K562 (cell line): ENCODE results near the gene ABHD3. TPM values are rescaled to one million over a fixed set of nuclear protein-coding genes. Genes with fewer than 3 reads are reported as not detected.

Source experiments
- CHD1 ChIP-seq: fragments of 200-600 bp; sonication (generic); IDR thresholded peaks from one replicate; pipeline ENCODE4 v1.6.1; 2012; ENCODE audit warnings: mild to moderate bottlenecking, moderate library complexity, low read length, inconsistent platforms
- COPS2 ChIP-seq: fragments of 450-650 bp; conservative IDR thresholded peaks from 2 replicates; pipeline ENCODE4 v1.6.1; 2016; ENCODE audit warnings: mild to moderate bottlenecking, moderate library complexity
- CTBP1 ChIP-seq: fragments of 450-650 bp; IDR thresholded peaks from 2 replicates; pipeline ENCODE4 v1.6.1; 2016; ENCODE audit warnings: borderline replicate concordance
- CXXC5 ChIP-seq: fragments of 250-450 bp; sonication (Bioruptor Pico); IDR thresholded peaks from 2 replicates; pipeline ENCODE4 v1.8.0; 2022; ENCODE audit warnings: inconsistent platforms, mild to moderate bottlenecking, moderate library complexity
- POLR2G ChIP-seq: fragments of 200-400 bp; formaldehyde crosslinking; IDR thresholded peaks from 2 replicates; pipeline ENCODE4 v1.6.1; 2017; ENCODE audit warnings: low read depth, mild to moderate bottlenecking, antibody characterized with exemption, low read length, moderate library complexity
- SMAD2 ChIP-seq: fragments of 150-350 bp; IDR thresholded peaks from 2 replicates; pipeline ENCODE4 v1.6.1; 2014; ENCODE audit warnings: low read depth, mild to moderate bottlenecking, low read length
- SNAPC5 ChIP-seq: fragments of 250-450 bp; sonication (Bioruptor Pico); IDR thresholded peaks from 2 replicates; pipeline ENCODE4 v1.8.0; 2021; ENCODE audit warnings: moderate library complexity, mild to moderate bottlenecking, inconsistent platforms
- ZNF583 ChIP-seq: fragments of 250-450 bp; sonication (Bioruptor Pico); IDR thresholded peaks from 2 replicates; pipeline ENCODE4 v1.4.0; 2020
- ZNF589 ChIP-seq: fragments of 200-800 bp; sonication (Bioruptor generic); IDR thresholded peaks from 2 replicates; pipeline ENCODE4 v1.6.1; 2016; ENCODE audit warnings: low read depth, missing genetic modification characterization, missing compliant biosample characterization
- polyA plus RNA-seq, 8 experiments: library from polyadenylated mRNA; depleted of rRNA in 4 of 8; stranded (reverse) in 5 of 8; unstranded in 3 of 8; fragments of >200 nt; fragmentation: Nextera tagmentation in 2 of 8; fragmentation: Illumina TruSeq in 1 of 8; extraction: Ambion mirVana in 2 of 8; extraction: Trizol in 1 of 8; gene quantifications; 2 replicates each; pipeline versions ENCODE4 v1.2.1 to v1.2.3, GENCODE V29; 2011 to 2014; ENCODE audit warnings: inconsistent platforms in 1 of 8, missing spikeins in 1 of 8
- total RNA-seq, 7 experiments: library from RNA; depleted of rRNA in 6 of 7; stranded (reverse); fragments of >200 nt in 6 of 7; fragmentation: Illumina TruSeq in 2 of 7; extraction: Trizol in 2 of 7; gene quantifications; 2 replicates each; pipeline versions ENCODE4 v1.2.1 to v1.2.3, GENCODE V29; 2011 to 2021; ENCODE audit warnings: low replicate concordance in 1 of 7
- TF ChIP-seq, protein P1 (sequence below): fragments of 450-650 bp; IDR thresholded peaks from 2 replicates; pipeline ENCODE4 v1.6.1; 2016; ENCODE audit warnings: mild to moderate bottlenecking, moderate library complexity

Gene ABHD3
- total and polyA plus RNA-seq, 9 of the 15 experiments (the other 6 are each of a cell fraction or from before 2014, with no cell fraction given) = 6.3 to 38.8 (median 19.4) TPM

DNA sequence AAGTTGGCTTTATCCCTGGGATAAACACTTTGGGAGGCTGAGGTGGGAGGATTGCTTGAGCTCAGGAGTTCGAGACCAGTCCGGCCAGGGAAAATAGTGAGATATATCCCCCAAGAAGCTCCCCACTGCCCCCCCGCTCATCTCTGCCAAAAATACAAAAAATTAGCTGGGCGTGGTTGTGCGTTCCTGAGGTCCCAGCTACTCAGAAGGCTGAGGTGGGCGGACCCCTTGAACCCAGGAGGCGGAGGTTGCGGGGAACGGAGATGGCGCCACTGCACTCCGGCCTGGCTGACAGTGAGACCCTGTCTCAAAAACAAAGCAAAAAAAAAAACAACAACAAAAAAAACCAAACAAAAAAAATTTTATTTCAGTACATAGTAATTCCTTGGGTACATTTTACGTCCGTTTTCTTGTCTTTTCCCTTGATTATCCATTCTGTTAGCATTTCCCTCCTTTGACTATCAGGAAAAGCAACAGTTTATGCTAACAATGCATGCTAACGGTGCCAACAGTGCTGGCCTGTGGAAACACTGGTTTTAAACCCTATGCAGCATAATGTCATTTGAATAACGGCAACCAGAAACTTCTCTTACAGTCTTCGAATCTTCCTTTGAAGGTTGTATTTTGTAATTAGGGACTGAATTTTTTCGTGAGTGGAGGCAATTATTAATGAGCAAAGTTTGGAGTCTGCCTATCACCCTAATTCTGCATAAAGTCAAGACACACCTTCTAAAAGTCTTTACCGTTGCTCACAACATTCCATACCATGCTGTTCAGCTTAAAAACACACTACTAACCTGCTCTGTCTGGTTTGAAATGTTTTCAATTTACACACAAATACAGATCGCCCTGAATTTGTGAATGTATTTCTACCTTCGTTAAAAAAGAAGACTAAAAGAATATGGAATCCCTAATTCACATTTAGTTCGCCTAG lies 35.3 kb upstream of the ABHD3 start (continued):
- TF ChIP-seq, protein P1, sequence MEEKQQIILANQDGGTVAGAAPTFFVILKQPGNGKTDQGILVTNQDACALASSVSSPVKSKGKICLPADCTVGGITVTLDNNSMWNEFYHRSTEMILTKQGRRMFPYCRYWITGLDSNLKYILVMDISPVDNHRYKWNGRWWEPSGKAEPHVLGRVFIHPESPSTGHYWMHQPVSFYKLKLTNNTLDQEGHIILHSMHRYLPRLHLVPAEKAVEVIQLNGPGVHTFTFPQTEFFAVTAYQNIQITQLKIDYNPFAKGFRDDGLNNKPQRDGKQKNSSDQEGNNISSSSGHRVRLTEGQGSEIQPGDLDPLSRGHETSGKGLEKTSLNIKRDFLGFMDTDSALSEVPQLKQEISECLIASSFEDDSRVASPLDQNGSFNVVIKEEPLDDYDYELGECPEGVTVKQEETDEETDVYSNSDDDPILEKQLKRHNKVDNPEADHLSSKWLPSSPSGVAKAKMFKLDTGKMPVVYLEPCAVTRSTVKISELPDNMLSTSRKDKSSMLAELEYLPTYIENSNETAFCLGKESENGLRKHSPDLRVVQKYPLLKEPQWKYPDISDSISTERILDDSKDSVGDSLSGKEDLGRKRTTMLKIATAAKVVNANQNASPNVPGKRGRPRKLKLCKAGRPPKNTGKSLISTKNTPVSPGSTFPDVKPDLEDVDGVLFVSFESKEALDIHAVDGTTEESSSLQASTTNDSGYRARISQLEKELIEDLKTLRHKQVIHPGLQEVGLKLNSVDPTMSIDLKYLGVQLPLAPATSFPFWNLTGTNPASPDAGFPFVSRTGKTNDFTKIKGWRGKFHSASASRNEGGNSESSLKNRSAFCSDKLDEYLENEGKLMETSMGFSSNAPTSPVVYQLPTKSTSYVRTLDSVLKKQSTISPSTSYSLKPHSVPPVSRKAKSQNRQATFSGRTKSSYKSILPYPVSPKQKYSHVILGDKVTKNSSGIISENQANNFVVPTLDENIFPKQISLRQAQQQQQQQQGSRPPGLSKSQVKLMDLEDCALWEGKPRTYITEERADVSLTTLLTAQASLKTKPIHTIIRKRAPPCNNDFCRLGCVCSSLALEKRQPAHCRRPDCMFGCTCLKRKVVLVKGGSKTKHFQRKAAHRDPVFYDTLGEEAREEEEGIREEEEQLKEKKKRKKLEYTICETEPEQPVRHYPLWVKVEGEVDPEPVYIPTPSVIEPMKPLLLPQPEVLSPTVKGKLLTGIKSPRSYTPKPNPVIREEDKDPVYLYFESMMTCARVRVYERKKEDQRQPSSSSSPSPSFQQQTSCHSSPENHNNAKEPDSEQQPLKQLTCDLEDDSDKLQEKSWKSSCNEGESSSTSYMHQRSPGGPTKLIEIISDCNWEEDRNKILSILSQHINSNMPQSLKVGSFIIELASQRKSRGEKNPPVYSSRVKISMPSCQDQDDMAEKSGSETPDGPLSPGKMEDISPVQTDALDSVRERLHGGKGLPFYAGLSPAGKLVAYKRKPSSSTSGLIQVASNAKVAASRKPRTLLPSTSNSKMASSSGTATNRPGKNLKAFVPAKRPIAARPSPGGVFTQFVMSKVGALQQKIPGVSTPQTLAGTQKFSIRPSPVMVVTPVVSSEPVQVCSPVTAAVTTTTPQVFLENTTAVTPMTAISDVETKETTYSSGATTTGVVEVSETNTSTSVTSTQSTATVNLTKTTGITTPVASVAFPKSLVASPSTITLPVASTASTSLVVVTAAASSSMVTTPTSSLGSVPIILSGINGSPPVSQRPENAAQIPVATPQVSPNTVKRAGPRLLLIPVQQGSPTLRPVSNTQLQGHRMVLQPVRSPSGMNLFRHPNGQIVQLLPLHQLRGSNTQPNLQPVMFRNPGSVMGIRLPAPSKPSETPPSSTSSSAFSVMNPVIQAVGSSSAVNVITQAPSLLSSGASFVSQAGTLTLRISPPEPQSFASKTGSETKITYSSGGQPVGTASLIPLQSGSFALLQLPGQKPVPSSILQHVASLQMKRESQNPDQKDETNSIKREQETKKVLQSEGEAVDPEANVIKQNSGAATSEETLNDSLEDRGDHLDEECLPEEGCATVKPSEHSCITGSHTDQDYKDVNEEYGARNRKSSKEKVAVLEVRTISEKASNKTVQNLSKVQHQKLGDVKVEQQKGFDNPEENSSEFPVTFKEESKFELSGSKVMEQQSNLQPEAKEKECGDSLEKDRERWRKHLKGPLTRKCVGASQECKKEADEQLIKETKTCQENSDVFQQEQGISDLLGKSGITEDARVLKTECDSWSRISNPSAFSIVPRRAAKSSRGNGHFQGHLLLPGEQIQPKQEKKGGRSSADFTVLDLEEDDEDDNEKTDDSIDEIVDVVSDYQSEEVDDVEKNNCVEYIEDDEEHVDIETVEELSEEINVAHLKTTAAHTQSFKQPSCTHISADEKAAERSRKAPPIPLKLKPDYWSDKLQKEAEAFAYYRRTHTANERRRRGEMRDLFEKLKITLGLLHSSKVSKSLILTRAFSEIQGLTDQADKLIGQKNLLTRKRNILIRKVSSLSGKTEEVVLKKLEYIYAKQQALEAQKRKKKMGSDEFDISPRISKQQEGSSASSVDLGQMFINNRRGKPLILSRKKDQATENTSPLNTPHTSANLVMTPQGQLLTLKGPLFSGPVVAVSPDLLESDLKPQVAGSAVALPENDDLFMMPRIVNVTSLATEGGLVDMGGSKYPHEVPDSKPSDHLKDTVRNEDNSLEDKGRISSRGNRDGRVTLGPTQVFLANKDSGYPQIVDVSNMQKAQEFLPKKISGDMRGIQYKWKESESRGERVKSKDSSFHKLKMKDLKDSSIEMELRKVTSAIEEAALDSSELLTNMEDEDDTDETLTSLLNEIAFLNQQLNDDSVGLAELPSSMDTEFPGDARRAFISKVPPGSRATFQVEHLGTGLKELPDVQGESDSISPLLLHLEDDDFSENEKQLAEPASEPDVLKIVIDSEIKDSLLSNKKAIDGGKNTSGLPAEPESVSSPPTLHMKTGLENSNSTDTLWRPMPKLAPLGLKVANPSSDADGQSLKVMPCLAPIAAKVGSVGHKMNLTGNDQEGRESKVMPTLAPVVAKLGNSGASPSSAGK = peak; percentile 69
- TF ChIP-seq COPS2 (no peak), CHD1 (peak; percentile 91), ZNF583 (CRISPR knock-in tag) (no peak), CTBP1 (0 out of 2 replicates have a peak, but pooled peaks have one; percentile 14), POLR2G (peak; percentile 72), SNAPC5 (CRISPR knock-in tag) (no peak), SMAD2 (no peak), CXXC5 (peak; percentile 54), ZNF589 (CRISPR knock-in tag) (no peak)
